IMR-90 (cell line): ENCODE data around the gene USO1. TPM values are rescaled to one million over a fixed set of nuclear protein-coding genes. Genes with fewer than 3 reads are reported as not detected.

Experiments
- ATAC-seq: fragments of 200-7000 bp; cut with Tn5 transposase; 2 replicates; pipeline ENCODE4 v1.9.1; 2020; ENCODE audit warnings: low read depth, mild to moderate bottlenecking, moderate library complexity
- BruUV-seq: library from RNA; stranded (reverse); fragments of 400-500 nt; replicated peaks from 2 replicates; lab custom pipeline; 2021; lab: Mats Ljungman, UMichigan
- CTCF ChIA-PET: fragments of 300-600 bp; formaldehyde crosslinking; extraction: SDS; loops from one replicate; lab custom pipeline; 2021; ENCODE audit warnings: antibody characterized with exemption; lab: Yijun Ruan, JAX
- POLR2A ChIA-PET: fragments of 300-600 bp; sonication (Branson Sonifier 250); formaldehyde crosslinking; loops from one replicate; lab custom pipeline; 2022; ENCODE audit warnings: antibody characterized with exemption; ENCODE audit not compliant: unreplicated experiment; lab: Charles Lee
- DNase-seq: peaks from one replicate; pipeline ENCODE4 v3.0.0; 2013
- H2AFZ ChIP-seq: replicated peaks from 2 replicates; pipeline ENCODE3; 2013; ENCODE audit warnings: low read length, mild to moderate bottlenecking; ENCODE audit not compliant: poor library complexity
- H2AK5ac ChIP-seq: 2 replicates; pipeline ENCODE4 v1.6.1; 2013; ENCODE audit warnings: low read depth, low read length, inconsistent platforms
- H2AK9ac ChIP-seq: replicated peaks from 2 replicates; pipeline ENCODE3; 2013; ENCODE audit warnings: mild to moderate bottlenecking, low read depth, low read length, moderate library complexity; ENCODE audit not compliant: poor library complexity
- H2BK120ac ChIP-seq: 2 replicates; pipeline ENCODE4 v1.6.1; 2013; ENCODE audit warnings: low read depth, low read length, inconsistent platforms
- H2BK15ac ChIP-seq: 3 replicates; pipeline ENCODE4 v1.6.1; 2013; ENCODE audit warnings: low read depth, low read length, inconsistent platforms
- H2BK20ac ChIP-seq: 2 replicates; pipeline ENCODE4 v1.6.1; 2013; ENCODE audit warnings: low read depth, mild to moderate bottlenecking, inconsistent platforms, low read length, moderate library complexity
- H2BK5ac ChIP-seq: 2 replicates; pipeline ENCODE4 v1.6.1; 2013; ENCODE audit warnings: mild to moderate bottlenecking, low read depth, low read length, inconsistent platforms; ENCODE audit not compliant: poor library complexity, severe bottlenecking
- H3K14ac ChIP-seq: replicated peaks from 2 replicates; pipeline ENCODE4 v1.6.1; 2013; ENCODE audit warnings: low read depth, low read length, inconsistent platforms
- H3K18ac ChIP-seq: 2 replicates; pipeline ENCODE4 v1.6.1; 2013; ENCODE audit warnings: low read depth, low read length, control low read depth
- H3K23ac ChIP-seq: 2 replicates; pipeline ENCODE4 v1.6.1; 2013; ENCODE audit warnings: low read depth, low read length, inconsistent platforms
- H3K27ac ChIP-seq: 2 replicates; pipeline ENCODE4 v1.5.1; 2013; ENCODE audit warnings: mild to moderate bottlenecking, control low read depth, low read length; ENCODE audit not compliant: insufficient read depth
- H3K27me3 ChIP-seq: 2 replicates; pipeline ENCODE4 v1.6.1; 2013; ENCODE audit warnings: low read length; ENCODE audit not compliant: control insufficient read depth, insufficient read depth
- H3K36me3 ChIP-seq: 2 replicates; pipeline ENCODE4 v1.6.1; 2013; ENCODE audit warnings: low read length, mixed read lengths; ENCODE audit not compliant: control insufficient read depth, insufficient read depth
- H3K4ac ChIP-seq: 2 replicates; pipeline ENCODE4 v1.6.1; 2013; ENCODE audit warnings: low read depth, low read length, inconsistent platforms
- H3K4me1 ChIP-seq: 2 replicates; pipeline ENCODE4 v1.6.1; 2013; ENCODE audit warnings: low read length, mixed read lengths; ENCODE audit not compliant: control insufficient read depth, insufficient read depth
- H3K4me2 ChIP-seq: 2 replicates; pipeline ENCODE4 v1.6.1; 2013; ENCODE audit warnings: low read depth, mild to moderate bottlenecking, control low read depth, low read length, moderate library complexity
- H3K4me3 ChIP-seq: 2 replicates; pipeline ENCODE4 v1.5.1; 2013; ENCODE audit warnings: low read depth, mild to moderate bottlenecking, control low read depth, low read length, moderate library complexity; ENCODE audit not compliant: insufficient read depth
- H3K56ac ChIP-seq: 2 replicates; pipeline ENCODE4 v1.6.1; 2013; ENCODE audit warnings: low read length, inconsistent platforms; ENCODE audit not compliant: insufficient read depth; ENCODE audit errors: extremely low read depth
- H3K79me1 ChIP-seq, 2 experiments: 2 replicates each; pipeline ENCODE4 v1.6.1; 2013; ENCODE audit warnings: low read length in 2 of 2, inconsistent platforms in 1 of 2, low read depth in 1 of 2
- H3K9ac ChIP-seq: 2 replicates; pipeline ENCODE4 v1.6.1; 2013; ENCODE audit warnings: low read depth, low read length, control low read depth
- H3K9me1 ChIP-seq: 2 replicates; pipeline ENCODE4 v1.6.1; 2013; ENCODE audit warnings: low read length, inconsistent platforms; ENCODE audit not compliant: insufficient read depth
- H3K9me3 ChIP-seq: 2 replicates; pipeline ENCODE4 v1.6.1; 2013; ENCODE audit warnings: low read length; ENCODE audit not compliant: control insufficient read depth, insufficient read depth
- H4K20me1 ChIP-seq: 2 replicates; pipeline ENCODE4 v1.6.1; 2013; ENCODE audit warnings: low read length, inconsistent platforms; ENCODE audit not compliant: insufficient read depth
- H4K5ac ChIP-seq: 2 replicates; pipeline ENCODE4 v1.6.1; 2013; ENCODE audit warnings: mild to moderate bottlenecking, low read depth, low read length, control low read depth
- H4K8ac ChIP-seq, 2 experiments: 2 replicates each; pipeline ENCODE4 v1.6.1; 2013; ENCODE audit warnings: low read depth in 2 of 2, low read length in 2 of 2, control low read depth in 1 of 2, inconsistent platforms in 1 of 2
- H4K91ac ChIP-seq: 2 replicates; pipeline ENCODE4 v1.6.1; 2013; ENCODE audit warnings: low read depth, low read length, inconsistent platforms; ENCODE audit not compliant: insufficient read depth
- CEBPB ChIP-seq: IDR thresholded peaks from 2 replicates; pipeline ENCODE4 v1.6.1; 2012; ENCODE audit warnings: low read depth, low read length, improper control_type of control experiment
- CHD1 ChIP-seq: IDR thresholded peaks from 2 replicates; pipeline ENCODE4 v1.6.1; 2012; ENCODE audit warnings: low read depth, low read length, improper control_type of control experiment
- MAFK ChIP-seq: IDR thresholded peaks from 2 replicates; pipeline ENCODE4 v1.6.1; 2012; ENCODE audit warnings: low read depth, low read length, improper control_type of control experiment
- MAZ ChIP-seq: IDR thresholded peaks from 2 replicates; pipeline ENCODE4 v1.6.1; 2012; ENCODE audit warnings: low read depth, mild to moderate bottlenecking, low read length, improper control_type of control experiment, moderate library complexity, borderline replicate concordance
- RAD21 ChIP-seq: IDR thresholded peaks from 2 replicates; pipeline ENCODE4 v1.6.1; 2012; ENCODE audit warnings: low read length, improper control_type of control experiment
- SMC3 ChIP-seq: fragments of 150-350 bp; IDR thresholded peaks from 2 replicates; pipeline ENCODE4 v1.6.1; 2016; ENCODE audit warnings: low read depth, mild to moderate bottlenecking, antibody characterized with exemption, low read length, moderate library complexity
- USF2 ChIP-seq: fragments of 150-350 bp; IDR thresholded peaks from 2 replicates; pipeline ENCODE4 v1.6.1; 2017; ENCODE audit warnings: mild to moderate bottlenecking, antibody characterized with exemption, low read length, low read depth
- WGBS, 2 experiments: methylation state at CpG; one replicate each; pipeline versions ENCODE4 v1.1.5 to v1.1.7; 2013; ENCODE audit warnings: missing lambda C conversion rate in 2 of 2; ENCODE audit not compliant: insufficient read length in 1 of 2; ENCODE audit errors: extremely low coverage in 2 of 2; 5-methylcytosine and 5-hydroxymethylcytosine counted together
- dilution Hi-C: fragments of 300-500 bp; cut with HindIII; formaldehyde crosslinking; loops from one replicate; pipeline ENCODE4 v1.14.3; 2018; ENCODE audit warnings: low sequenced_read_pairs; ENCODE audit not compliant: unreplicated experiment
- in situ Hi-C: fragments of 300-500 bp; cut with MboI; formaldehyde crosslinking; loops from 3 replicates; pipeline ENCODE4 v1.14.3; 2019; ENCODE audit warnings: low sequenced_read_pairs, inconsistent platforms, mixed read lengths
- intact Hi-C: fragments of 100-400 bp; cut with micrococcal nuclease; formaldehyde crosslinking; loops from 2 replicates; pipeline ENCODE4 v1.10.0; 2022
- polyA plus RNA-seq, 3 experiments: library from polyadenylated mRNA; depleted of rRNA; stranded (reverse); fragments of >200 nt; gene quantifications; 2 replicates each; pipeline ENCODE4 v1.2.3, GENCODE V29; 2012; ENCODE audit warnings: low replicate concordance in 1 of 3
- total RNA-seq: library from RNA; depleted of rRNA; stranded (reverse); fragments of >200 nt; gene quantifications from 2 replicates; pipeline ENCODE4 v1.2.3, GENCODE V29; 2012

The USO1 gene
- total and polyA plus RNA-seq, 2 of the 4 experiments (the other 2 are of a cell fraction) = 63.7 to 121 TPM

DNA sequence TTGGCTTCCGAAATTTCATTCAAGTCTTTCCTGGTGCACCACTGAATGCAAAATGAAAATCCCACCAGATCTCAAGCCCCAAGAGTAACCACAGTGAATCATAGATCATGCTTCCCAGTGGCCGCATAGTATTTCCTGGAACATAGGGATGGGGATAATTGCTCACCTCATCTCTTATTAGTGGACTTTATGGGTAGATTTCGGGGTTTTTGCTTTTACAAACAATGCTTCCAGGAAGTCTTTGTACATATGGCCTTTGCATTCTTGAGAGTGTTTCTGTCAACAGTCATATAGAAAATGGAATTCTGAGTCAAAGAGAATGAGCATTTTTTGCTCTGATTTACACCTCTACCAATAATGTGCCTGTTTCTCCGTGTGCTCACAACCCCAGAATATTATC, 124.5 kb downstream of the USO1 start:
- no peak overlapping the region for H2BK15ac ChIP-seq
- no peak overlapping the region for H2AK5ac ChIP-seq
- ATAC-seq = no peak
- WGBS, 2 experiments = no CpG with 5 or more reads among the region's 4 CpGs
- H2AK9ac ChIP-seq = no peak overlapping the region
- H4K91ac ChIP-seq = no peak overlapping the region
- H3K4me2 ChIP-seq = no peak overlapping the region
- ChIA-PET CTCF (interaction anchor here (1.0 to 1.3 kb wide), 6 partner anchors 26 to 283 kb away, joined by 3 to 7 read pairs (median 4); no protein-coding TSS in a partner anchor), POLR2A (no interaction called here)
- H3K56ac ChIP-seq = no peak overlapping the region; the same call in 1 of the 2 replicates
- H3K4ac ChIP-seq = no peak overlapping the region
- H2BK20ac ChIP-seq = no peak overlapping the region
- dilution Hi-C loops = no loop called here
- H2BK5ac ChIP-seq = no peak overlapping the region
- peaks cover 11% of the 10 kb centered on the region for H3K4me1 ChIP-seq
- no peak overlapping the region for H2BK120ac ChIP-seq
- H3K27me3 ChIP-seq = peaks cover 3% of the 10 kb centered on the region
- in situ Hi-C loops = loop anchor here (5.0 kb wide), 1 partner anchor 272 kb away; no protein-coding TSS in a partner anchor
- no peaks in the 10 kb centered on the region for H3K36me3 ChIP-seq
- H3K4me3 ChIP-seq = no peak overlapping the region
- no peak for TF ChIP-seq RAD21
- no peak for TF ChIP-seq MAFK
- no peak for TF ChIP-seq CEBPB
- TF ChIP-seq USF2 = no peak
- TF ChIP-seq MAZ = no peak
- no peak for TF ChIP-seq CHD1
- no peak for TF ChIP-seq SMC3
- no peak overlapping the region for H3K27ac ChIP-seq
- no peak overlapping the region for H3K23ac ChIP-seq
- no TSS peak for BruUV-seq
- no peak overlapping the region for H3K14ac ChIP-seq
- no peaks in the 10 kb centered on the region for H4K20me1 ChIP-seq
- no peak overlapping the region for H2AFZ ChIP-seq
- H3K9me1 ChIP-seq = no peaks in the 10 kb centered on the region
- intact Hi-C loops = loop anchor here (2.0 to 5.0 kb wide), 3 partner anchors 124 to 194 kb away; partner anchors contain the start of genes G3BP2 and USO1
- H3K79me1 ChIP-seq = no peaks in the 10 kb centered on the region
- no peak overlapping the region for H3K9ac ChIP-seq
- H4K8ac ChIP-seq = no peak overlapping the region
- no peak overlapping the region for H3K18ac ChIP-seq
- no peak overlapping the region for H4K5ac ChIP-seq
- no peaks in the 10 kb centered on the region for H3K9me3 ChIP-seq
- DNase-seq = peak; percentile 47
